HG03342 (cell line): Measurements from ENCODE around the gene ZNF770.

ENCODE experiments used
- ATAC-seq: cut with Tn5 transposase; IDR thresholded peaks from one replicate; pipeline ENCODE4 v1.9.1; 2021; ENCODE audit warnings: mild to moderate bottlenecking, moderate library complexity; ENCODE audit not compliant: unreplicated experiment

Gene ZNF770

GRCh38 chr15:34988027-34988902 lies at the start of gene ZNF770:
ZNF770 (minus strand) TSS chr15:34988287; CDS start chr15:34983434, 4,853 bp downstream.
- peak; percentile 81 for ATAC-seq

GRCh38 chr15:35028235-35028984 lies 40.3 kb upstream of the ZNF770 start:
- no peak for ATAC-seq

DNA sequence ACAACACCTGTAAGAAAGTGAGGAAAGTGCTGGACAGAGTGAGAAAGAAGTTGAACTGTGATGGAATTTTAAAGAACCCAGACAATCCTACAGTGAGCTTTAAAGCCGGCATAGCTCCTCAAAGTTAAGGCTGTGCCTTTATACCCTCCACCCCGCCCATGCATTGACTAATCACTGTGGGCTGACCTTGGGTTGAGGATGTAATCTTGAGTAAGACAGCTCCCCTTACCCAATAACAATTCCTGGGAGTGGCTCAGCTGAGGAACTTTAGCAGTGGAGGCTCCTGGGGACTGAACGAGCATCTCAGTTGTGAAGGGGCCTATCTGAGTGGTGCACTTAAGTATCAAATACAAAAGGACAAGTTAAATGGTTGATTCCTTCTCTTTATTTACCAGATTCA lies 35.7 kb upstream of the ZNF770 start:
- ATAC-seq: no peak

GRCh38 chr15:35020974-35021373 lies 32.9 kb upstream of the ZNF770 start:
- no peak for ATAC-seq

DNA sequence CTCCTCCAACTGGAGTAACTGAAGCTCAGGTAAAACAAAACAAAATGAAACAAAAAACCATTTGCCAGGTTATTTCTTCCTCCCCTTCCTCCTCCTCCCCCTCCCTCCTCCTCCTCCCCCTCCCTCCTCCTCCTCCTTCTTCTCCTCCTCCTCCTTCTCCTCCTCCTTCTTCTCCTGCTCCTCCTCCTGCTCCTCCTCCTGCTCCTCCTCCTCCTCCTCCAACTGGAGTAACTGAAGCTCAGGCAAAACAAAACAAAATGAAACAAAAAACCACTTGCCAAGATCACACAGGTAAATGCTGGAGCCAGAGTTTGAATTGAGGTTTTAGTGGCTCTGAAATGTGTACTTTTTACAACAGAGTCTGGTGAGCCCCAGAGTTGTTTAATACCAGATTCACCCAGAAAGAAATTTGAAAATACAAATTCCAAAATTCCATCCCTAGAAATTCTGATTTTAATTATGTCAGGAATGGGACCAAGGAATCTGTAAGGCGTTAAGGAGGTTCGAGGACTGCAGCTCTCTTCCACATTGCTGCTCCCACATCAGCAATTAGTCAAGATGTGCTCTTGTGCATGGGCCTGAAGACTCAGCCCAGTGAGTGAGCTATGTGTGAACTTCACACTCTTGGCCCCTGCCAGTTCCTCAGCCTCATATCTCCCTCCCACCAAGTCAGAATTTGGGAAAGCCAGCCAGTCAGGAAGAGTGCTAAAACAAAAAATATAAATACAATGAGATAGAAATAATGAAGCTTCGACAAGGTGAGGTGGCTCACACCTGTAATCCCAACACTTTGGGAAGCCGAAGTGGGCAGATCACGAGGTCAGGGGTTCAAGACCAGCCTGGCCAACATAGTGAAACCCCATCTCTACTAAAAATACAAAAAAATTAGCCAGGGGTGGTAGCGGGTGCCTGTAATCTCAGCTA lies 31.6 kb upstream of the ZNF770 start:
- ATAC-seq: no peak

DNA sequence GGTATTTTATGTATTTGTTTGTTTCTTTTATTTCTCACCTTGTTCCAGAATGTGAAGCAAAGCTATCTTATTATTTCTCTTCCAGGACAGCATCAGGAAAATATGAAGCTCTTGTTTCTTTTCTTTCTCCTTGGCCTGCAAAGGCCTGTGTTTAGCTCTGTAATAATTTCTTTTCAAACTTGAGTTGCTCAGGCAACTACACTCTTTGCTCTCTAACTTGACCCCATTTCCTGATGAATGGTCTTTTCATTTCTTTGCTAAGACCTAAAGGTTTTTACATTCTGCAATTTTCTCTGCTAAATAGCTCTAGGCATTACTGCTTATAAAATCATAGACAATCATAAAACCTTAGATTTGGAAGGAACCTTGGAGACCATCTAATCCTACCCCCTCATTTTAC lies 26.2 kb upstream of the ZNF770 start:
- ATAC-seq: no peak

GRCh38 chr15:35013370-35013769 lies 25.3 kb upstream of the ZNF770 start:
- ATAC-seq: no peak

DNA sequence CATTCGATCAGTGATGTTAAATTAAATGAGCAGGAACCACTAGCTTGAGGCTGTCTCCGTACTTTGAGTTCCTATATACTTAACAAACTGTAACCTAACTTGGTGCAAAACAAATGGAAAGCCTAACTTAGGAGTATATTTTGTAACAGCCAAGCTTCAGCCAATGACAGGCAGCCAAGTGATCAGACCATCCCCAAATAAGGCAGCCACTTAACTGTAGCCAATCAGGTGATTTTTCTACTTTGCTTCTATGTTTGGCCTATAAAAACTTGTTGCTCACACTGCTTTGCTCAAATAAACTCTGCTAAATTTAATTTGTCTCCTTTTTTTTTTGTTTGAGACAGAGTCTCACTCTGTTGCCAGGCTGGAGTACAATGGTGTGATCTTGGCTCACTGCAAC lies 19.3 kb upstream of the ZNF770 start:
- no peak for ATAC-seq

DNA sequence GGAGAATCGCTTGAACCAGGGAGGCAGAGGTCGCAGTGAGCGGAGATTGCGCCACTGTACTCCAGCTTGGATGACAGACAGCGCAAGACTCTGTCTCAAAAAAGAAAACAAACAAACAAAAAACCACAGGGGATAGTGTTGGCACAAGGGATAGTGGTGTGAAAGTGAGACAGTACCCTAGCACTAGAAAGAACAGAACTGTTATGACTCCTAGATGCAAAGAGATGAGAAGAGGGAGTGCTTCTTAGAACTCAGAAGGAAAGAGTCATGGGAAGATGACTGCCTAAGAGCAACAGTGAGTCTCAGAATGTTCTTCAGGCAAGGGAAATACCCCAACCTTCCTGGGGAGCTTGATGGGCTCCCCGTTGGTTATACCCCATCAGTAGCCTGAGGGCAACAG lies 17.8 kb upstream of the ZNF770 start:
- ATAC-seq: no peak

DNA sequence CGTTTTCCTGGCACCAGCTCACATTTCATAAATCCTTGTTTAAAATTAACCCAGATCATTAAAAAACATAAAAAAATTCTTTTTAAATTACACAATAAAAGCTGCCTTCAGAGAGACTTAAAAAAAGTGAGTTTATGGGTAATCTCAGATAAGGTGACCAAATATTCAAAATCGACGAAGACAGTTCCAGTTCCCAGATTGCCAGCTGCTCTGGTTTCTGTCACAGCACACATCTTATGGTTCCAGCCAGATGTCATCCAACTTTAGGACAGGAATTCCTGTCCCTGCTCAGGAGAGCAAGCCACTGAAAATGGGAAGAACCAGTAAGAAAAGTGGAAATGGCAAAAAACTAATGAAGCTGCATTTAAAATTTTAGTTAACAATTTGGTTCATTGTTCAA lies 15.8 kb upstream of the ZNF770 start:
- no peak for ATAC-seq

GRCh38 chr15:35000511-35000910 lies 12.4 kb upstream of the ZNF770 start:
- no peak for ATAC-seq

DNA sequence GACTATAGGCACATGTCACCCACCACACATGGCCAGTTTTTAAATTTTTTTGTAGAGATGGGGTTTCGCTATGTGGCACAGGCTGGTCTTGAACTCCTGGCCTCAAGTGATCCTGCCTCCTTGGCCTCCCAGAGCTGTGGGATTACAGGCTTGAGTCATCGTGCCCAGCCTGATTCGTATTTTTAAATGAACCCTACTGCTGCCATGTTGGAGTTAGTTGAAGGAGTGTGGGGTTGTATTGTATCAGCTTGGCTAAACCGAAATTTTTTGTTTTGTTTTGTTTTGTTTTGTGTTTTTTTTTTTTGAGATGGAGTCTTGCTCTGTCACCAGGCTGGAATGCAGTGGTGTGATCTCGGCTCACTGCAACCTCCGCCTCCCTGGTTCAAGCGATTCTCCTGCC lies 11.8 kb upstream of the ZNF770 start:
- ATAC-seq: no peak

DNA sequence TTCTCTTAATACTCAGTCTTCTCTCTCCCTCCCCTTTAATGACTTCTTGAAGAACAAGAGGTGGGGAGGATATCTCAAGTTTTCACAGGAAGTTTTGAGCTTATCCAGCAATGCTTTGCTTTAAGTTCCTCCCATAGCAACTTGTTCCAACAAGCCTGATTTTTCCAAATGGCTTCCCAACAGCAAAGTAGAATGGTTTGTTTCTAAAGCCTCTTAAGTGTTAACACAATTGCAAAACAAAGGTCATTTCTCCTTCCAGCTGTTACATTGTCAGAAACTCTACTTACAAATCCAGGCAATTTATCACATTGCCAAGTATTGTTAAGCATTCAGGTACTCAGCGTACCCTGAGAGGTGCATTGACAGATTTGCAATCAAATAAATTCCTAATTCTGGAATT lies 6.8 kb upstream of the ZNF770 start:
- ATAC-seq: no peak

- ATAC-seq: peak; percentile 91
Observed at GRCh38 chr15:34993877-34994276, 5.8 kb upstream of the ZNF770 start.

DNA sequence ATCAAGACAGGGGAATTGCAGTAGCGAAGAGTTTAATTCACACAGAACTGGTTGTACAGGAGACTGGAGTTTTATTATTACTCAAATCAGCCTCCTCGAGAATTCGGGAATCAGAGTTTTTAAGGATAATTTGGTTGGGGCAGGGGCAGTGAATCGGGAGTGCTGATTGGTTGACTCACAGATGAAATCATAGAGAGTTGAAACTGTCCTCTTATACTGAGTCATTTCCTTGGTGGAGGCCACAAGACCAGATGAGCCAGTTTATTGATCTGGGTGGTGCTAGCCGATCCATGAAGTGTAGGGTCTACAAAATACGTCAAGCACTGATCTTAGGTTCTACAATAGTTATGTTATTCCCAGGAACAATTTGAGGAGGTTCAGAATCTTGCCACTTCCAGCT lies 5.3 kb upstream of the ZNF770 start:
- peak; percentile 32 for ATAC-seq

- no peak for ATAC-seq
Observed at GRCh38 chr15:34987609-34988026, 469 bp downstream of the ZNF770 start.

- no peak for ATAC-seq
Observed at GRCh38 chr15:34986771-34987480, 1.2 kb downstream of the ZNF770 start.

DNA sequence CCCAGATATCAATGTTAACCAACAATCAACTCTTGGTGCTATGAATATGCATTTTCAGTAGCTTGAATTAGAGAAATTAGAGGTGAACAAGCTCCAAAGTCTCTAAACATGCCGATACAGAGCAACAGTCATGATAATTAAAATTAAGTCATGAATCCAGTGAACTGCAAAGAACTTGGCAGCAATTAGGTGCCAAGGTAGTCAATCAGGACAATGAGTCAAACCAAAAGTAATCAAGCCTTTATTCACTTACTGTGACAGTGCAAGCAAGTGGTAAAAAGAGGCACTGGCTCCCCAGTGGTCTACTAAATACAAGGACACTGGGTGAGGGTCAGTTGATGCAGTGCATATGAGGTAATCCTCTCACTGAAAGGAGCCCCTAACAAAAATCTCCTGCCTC lies 1.8 kb downstream of the ZNF770 start:
- no peak for ATAC-seq

DNA sequence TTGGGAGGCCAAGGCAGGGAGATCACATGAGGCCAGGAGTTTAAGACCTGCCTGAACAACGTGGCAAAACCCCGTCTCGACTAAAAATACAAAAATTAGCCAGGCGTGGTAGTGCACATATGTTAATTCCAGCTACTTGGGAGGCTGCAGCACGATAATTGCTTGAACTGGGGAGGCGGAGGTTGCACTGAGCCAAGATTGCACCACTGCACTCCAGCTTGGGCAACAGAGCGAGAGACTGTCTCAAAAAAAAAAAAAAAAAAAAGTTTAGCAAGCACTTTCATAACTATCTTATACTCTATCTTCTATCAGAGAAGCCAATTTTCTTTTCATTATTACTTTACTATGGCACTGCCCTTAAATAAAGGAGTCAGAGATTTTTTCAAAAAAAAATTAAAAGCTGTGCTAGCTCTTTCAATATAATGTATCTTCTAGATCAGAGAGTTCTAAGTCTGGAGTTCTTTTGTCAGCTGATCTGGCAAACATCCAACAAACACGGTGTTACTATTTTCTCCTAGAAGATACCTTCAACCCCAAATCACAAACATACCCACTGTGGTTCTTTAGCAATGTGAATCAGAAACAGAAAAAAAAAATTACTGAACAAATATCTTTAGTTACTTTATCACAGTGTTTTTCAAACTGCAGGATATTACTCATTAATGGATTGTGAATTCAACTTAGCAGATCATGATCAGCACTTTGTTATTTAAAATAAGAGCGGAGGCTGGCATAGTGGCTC lies 3.0 kb downstream of the ZNF770 start:
- ATAC-seq: no peak

- ATAC-seq: no peak
Observed at GRCh38 chr15:34976743-34977142, 11.3 kb downstream of the ZNF770 start.
